ENCODE measurements around the gene IL1RL2.

The IL1RL2 gene

DNA sequence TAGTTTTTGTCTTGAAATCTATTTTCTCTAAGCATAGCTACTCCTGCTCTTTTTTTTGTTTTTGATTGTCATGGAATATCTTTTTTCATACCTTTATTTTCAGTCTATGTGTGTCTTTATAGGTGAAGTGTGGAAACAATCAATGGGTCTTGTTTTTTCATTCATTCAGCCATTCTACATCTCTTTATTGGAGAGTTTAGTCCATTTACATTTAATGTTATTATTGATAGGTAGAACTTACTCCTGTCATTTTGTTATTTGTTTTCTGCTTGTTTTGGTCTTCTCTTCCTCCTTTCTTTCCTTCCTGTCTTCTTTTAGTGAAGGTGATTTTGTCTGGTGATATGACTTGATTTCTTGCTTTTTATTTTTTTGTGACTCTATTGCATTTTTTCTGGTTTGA is 17.8 kb downstream of the IL1RL2 start:
- Histone ChIP-seq H3K4me3 (replicated peaks; ENCODE audit: insufficient read depth, low read length) (no peak overlapping the region), H3K27ac (replicated peaks) (no peak overlapping the region), H3K27me3 (ENCODE audit: insufficient read depth, poor library complexity, severe bottlenecking) (no peaks in the 10 kb centered on the region)
- DNase-seq (ENCODE audit: low read depth in 1 of 2, low spot score in 1 of 2): no peak
- TF ChIP-seq POLR2AphosphoS5 (IDR thresholded peaks at IDR 0.05; ENCODE audit: low read depth) (no peak), SPI1 (IDR thresholded peaks at IDR 0.05; ENCODE audit: borderline replicate concordance, low read depth) (no peak), GABPA (IDR thresholded peaks at IDR 0.05; ENCODE audit: low read depth) (no peak), REST (IDR thresholded peaks at IDR 0.05; ENCODE audit: insufficient replicate concordance, low read depth) (no peak)
- TF ChIP-seq, protein P1, sequence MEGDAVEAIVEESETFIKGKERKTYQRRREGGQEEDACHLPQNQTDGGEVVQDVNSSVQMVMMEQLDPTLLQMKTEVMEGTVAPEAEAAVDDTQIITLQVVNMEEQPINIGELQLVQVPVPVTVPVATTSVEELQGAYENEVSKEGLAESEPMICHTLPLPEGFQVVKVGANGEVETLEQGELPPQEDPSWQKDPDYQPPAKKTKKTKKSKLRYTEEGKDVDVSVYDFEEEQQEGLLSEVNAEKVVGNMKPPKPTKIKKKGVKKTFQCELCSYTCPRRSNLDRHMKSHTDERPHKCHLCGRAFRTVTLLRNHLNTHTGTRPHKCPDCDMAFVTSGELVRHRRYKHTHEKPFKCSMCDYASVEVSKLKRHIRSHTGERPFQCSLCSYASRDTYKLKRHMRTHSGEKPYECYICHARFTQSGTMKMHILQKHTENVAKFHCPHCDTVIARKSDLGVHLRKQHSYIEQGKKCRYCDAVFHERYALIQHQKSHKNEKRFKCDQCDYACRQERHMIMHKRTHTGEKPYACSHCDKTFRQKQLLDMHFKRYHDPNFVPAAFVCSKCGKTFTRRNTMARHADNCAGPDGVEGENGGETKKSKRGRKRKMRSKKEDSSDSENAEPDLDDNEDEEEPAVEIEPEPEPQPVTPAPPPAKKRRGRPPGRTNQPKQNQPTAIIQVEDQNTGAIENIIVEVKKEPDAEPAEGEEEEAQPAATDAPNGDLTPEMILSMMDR (IDR thresholded peaks at IDR 0.05; ENCODE audit: insufficient read depth, low read length): no peak

GRCh38 chr2:102206666-102207341 is 20.0 kb downstream of the IL1RL2 start:
- no peak overlapping the region for H3K4me3 ChIP-seq (replicated peaks; ENCODE audit: insufficient read depth, low read length)
- no peak overlapping the region for H3K27ac ChIP-seq (replicated peaks)
- no peaks in the 10 kb centered on the region for H3K27me3 ChIP-seq (ENCODE audit: insufficient read depth, poor library complexity, severe bottlenecking)
- no peak for DNase-seq (ENCODE audit: low read depth in 1 of 2, low spot score in 1 of 2)
- TF ChIP-seq GABPA (IDR thresholded peaks at IDR 0.05; ENCODE audit: low read depth): no peak
- TF ChIP-seq POLR2AphosphoS5 (IDR thresholded peaks at IDR 0.05; ENCODE audit: low read depth): no peak
- TF ChIP-seq REST (IDR thresholded peaks at IDR 0.05; ENCODE audit: insufficient replicate concordance, low read depth): no peak
- TF ChIP-seq, protein P1 (IDR thresholded peaks at IDR 0.05; ENCODE audit: insufficient read depth, low read length): no peak
- TF ChIP-seq SPI1 (IDR thresholded peaks at IDR 0.05; ENCODE audit: borderline replicate concordance, low read depth): no peak

- Histone ChIP-seq H3K27me3 (ENCODE audit: insufficient read depth, poor library complexity, severe bottlenecking) (no peaks in the 10 kb centered on the region), H3K27ac (replicated peaks) (no peak overlapping the region), H3K4me3 (replicated peaks; ENCODE audit: insufficient read depth, low read length) (no peak overlapping the region)
- no peak for DNase-seq (ENCODE audit: low read depth in 1 of 2, low spot score in 1 of 2)
- no peak for TF ChIP-seq GABPA (IDR thresholded peaks at IDR 0.05; ENCODE audit: low read depth)
- TF ChIP-seq REST (IDR thresholded peaks at IDR 0.05; ENCODE audit: insufficient replicate concordance, low read depth): no peak
- TF ChIP-seq, protein P1 (IDR thresholded peaks at IDR 0.05; ENCODE audit: insufficient read depth, low read length): no peak
- TF ChIP-seq POLR2AphosphoS5 (IDR thresholded peaks at IDR 0.05; ENCODE audit: low read depth): no peak
These were observed 22.0 kb downstream of the IL1RL2 start for GRCh38 chr2:102208774-102209173.

Measured in HL-60 (cell line).